Vagina (tissue), 2 donors: ENCODE measurements around the gene ASRGL1. TPM values are rescaled to one million over a fixed set of nuclear protein-coding genes. Genes with fewer than 3 reads are reported as not detected.
"Not testable (repeated sequence)": the region's sequence is repeated elsewhere in the genome, so short reads cannot be mapped to it uniquely, and the experiment has no call there.

Source experiments
- DNase-seq, 2 donors: peaks; one replicate each; pipeline ENCODE4 v3.0.0-alpha.2; 2017; ENCODE audit errors: extremely low spot score in 2 of 2
- H3K27ac ChIP-seq: fragments of 200-600 bp; sonication (generic); one replicate; pipeline ENCODE4 v1.5.1; 2019
- H3K27me3 ChIP-seq: fragments of 200-600 bp; sonication (generic); one replicate; pipeline ENCODE4 v1.5.1; 2019
- H3K36me3 ChIP-seq, 2 donors: fragments of 200-600 bp; sonication (generic); one replicate each; pipeline ENCODE4 v1.5.1; 2017 to 2019
- H3K4me1 ChIP-seq: fragments of 200-600 bp; sonication (generic); one replicate; pipeline ENCODE4 v1.5.1; 2019
- H3K4me3 ChIP-seq, 2 donors: fragments of 200-600 bp; sonication (generic); 1 replicate in 1 of 2; 2 replicates in 1 of 2; pipeline ENCODE4 v1.5.1; 2016 to 2019
- H3K9me3 ChIP-seq: fragments of 200-600 bp; sonication (generic); one replicate; pipeline ENCODE4 v1.5.1; 2019
- POLR2A ChIP-seq, 2 donors: fragments of 450-650 bp; IDR thresholded peaks; one replicate each; pipeline ENCODE4 v1.6.1; 2017; ENCODE audit warnings: antibody characterized with exemption in 2 of 2, mild to moderate bottlenecking in 2 of 2, moderate library complexity in 2 of 2
- POLR2AphosphoS5 ChIP-seq, 2 donors: sonication (generic); formaldehyde crosslinking; IDR thresholded peaks; one replicate each; pipeline ENCODE4 v1.9.0; 2017; ENCODE audit warnings: antibody characterized with exemption in 2 of 2, mild to moderate bottlenecking in 2 of 2, low read depth in 1 of 2; ENCODE audit not compliant: insufficient read depth in 1 of 2
- intact Hi-C: fragments of 100-400 bp; cut with DNase I; formaldehyde crosslinking; loops from one replicate; pipeline ENCODE4 v1.15.1; 2023
- total RNA-seq: library from RNA; depleted of rRNA; stranded (reverse); fragments of >200 nt; gene quantifications from one replicate; pipeline ENCODE4 v1.2.3, GENCODE V29; 2016
- TF ChIP-seq, protein P1 (sequence below), 3 experiments: fragments of 450-650 bp in 2 of 3; fragments of 200-600 bp in 1 of 3; sonication (generic) in 1 of 3; IDR thresholded peaks; one replicate each; pipeline ENCODE4 v1.5.1; 2017 to 2019; ENCODE audit warnings: antibody characterized with exemption in 3 of 3, mild to moderate bottlenecking in 2 of 3, moderate library complexity in 2 of 3

ASRGL1 gene
- total RNA-seq, 1 donor from 2014 or later, result 5.6 TPM

DNA sequence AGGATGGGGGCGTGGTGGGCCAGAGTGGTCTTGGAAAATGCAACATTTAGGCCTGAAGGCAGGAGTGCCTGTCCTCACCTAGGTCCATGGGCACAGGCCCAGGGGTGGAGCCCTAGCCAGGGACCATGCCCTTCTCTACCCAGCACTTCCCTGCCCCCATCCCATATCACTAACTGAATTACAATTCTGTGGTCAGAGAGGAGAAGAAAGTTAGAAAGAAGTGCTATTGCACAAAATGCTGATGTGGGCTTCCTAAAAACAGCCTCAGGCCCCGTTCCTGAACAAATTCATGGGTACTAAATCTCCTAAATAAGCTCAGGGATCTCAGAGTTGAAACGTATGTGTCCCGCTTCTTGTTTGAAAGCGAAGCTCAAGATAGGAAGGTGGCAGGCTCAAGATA lies 3.5 kb upstream of the ASRGL1 start:
- H3K4me1 ChIP-seq, result peaks cover 9% of the 10 kb centered on the region
- DNase-seq, result no peak
- intact Hi-C loops, result no loop called here
- H3K27me3 ChIP-seq, result no peaks in the 10 kb centered on the region
- H3K9me3 ChIP-seq, result no peaks in the 10 kb centered on the region
- no peak overlapping the region for H3K27ac ChIP-seq
- H3K4me3 ChIP-seq, result no peak overlapping the region
- TF ChIP-seq, protein P1, sequence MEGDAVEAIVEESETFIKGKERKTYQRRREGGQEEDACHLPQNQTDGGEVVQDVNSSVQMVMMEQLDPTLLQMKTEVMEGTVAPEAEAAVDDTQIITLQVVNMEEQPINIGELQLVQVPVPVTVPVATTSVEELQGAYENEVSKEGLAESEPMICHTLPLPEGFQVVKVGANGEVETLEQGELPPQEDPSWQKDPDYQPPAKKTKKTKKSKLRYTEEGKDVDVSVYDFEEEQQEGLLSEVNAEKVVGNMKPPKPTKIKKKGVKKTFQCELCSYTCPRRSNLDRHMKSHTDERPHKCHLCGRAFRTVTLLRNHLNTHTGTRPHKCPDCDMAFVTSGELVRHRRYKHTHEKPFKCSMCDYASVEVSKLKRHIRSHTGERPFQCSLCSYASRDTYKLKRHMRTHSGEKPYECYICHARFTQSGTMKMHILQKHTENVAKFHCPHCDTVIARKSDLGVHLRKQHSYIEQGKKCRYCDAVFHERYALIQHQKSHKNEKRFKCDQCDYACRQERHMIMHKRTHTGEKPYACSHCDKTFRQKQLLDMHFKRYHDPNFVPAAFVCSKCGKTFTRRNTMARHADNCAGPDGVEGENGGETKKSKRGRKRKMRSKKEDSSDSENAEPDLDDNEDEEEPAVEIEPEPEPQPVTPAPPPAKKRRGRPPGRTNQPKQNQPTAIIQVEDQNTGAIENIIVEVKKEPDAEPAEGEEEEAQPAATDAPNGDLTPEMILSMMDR (IDR thresholded peaks at IDR 0.05), result no peak
- TF ChIP-seq POLR2AphosphoS5 (IDR thresholded peaks at IDR 0.05; ENCODE audit: insufficient read depth in 1 of 2, low read depth in 1 of 2) (no peak), POLR2A (IDR thresholded peaks at IDR 0.05) (no peak)
- H3K36me3 ChIP-seq, result no peaks in the 10 kb centered on the region

GRCh38 chr11:62336949-62337302 lies 322 bp upstream of the ASRGL1 start:
- H3K4me1 ChIP-seq, H3K27ac ChIP-seq, DNase-seq, H3K36me3 ChIP-seq, intact Hi-C loops, H3K9me3 ChIP-seq, H3K27me3 ChIP-seq: not testable (repeated sequence)
- H3K4me3 ChIP-seq, result peak overlapping the region; percentile 57 to 78

GRCh38 chr11:62338218-62338617 lies 970 bp downstream of the ASRGL1 start:
- no peaks in the 10 kb centered on the region for H3K9me3 ChIP-seq
- H3K4me3 ChIP-seq, result peak overlapping the region; percentile 57 to 78
- no peaks in the 10 kb centered on the region for H3K27me3 ChIP-seq
- H3K27ac ChIP-seq, result peak overlapping the region; percentile 15
- peaks cover 9% of the 10 kb centered on the region for H3K4me1 ChIP-seq
- no peak for DNase-seq
- no peaks in the 10 kb centered on the region for H3K36me3 ChIP-seq
- TF ChIP-seq, protein P1 (IDR thresholded peaks at IDR 0.05), result no peak
- no peak for TF ChIP-seq POLR2AphosphoS5 (IDR thresholded peaks at IDR 0.05; ENCODE audit: insufficient read depth in 1 of 2, low read depth in 1 of 2)
- TF ChIP-seq POLR2A (IDR thresholded peaks at IDR 0.05), result no peak
- intact Hi-C loops, result no loop called here

DNA sequence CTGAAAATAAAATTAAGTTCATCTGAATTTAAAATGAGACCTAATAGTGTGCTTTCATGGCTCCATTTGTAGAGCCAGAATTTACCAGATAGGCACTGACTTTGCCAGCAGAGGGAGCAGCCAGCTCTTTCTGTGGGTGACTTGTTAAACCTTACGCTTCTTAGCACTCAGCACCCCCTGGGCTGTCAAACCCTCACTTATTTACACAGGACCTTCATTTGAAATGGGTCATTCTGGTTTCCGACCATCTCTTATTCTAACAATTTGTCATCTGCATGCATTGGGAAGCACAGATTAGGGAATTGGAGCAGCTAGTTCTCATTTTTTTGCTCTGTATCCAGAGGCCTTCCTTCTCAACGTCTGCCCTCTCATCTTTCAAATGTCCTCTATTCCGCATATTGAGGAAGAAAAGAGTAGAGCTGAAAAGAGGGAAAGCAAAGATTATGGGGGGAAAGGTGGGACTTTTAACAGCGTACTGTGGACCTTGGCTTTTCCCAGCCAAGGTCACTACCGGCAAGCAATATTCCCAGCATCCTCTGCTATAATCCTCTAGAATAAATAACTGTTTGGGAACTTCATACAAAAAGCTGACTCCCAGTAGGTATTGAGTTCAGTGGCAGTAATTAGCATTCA lies 3.1 kb downstream of the ASRGL1 start:
- no peaks in the 10 kb centered on the region for H3K9me3 ChIP-seq
- H3K27me3 ChIP-seq, result no peaks in the 10 kb centered on the region
- TF ChIP-seq, protein P1 (IDR thresholded peaks at IDR 0.05), result peak in 2 of 3 experiments; percentile 40 to 42
- no peak for TF ChIP-seq POLR2A (IDR thresholded peaks at IDR 0.05)
- no peak for DNase-seq
- no peak overlapping the region for H3K4me3 ChIP-seq
- H3K4me1 ChIP-seq, result peaks cover 9% of the 10 kb centered on the region
- intact Hi-C loops, result no loop called here
- H3K36me3 ChIP-seq, result no peaks in the 10 kb centered on the region
- no peak overlapping the region for H3K27ac ChIP-seq

- TF ChIP-seq POLR2A (IDR thresholded peaks at IDR 0.05) (no peak), POLR2AphosphoS5 (IDR thresholded peaks at IDR 0.05; ENCODE audit: insufficient read depth in 1 of 2, low read depth in 1 of 2) (no peak)
- TF ChIP-seq, protein P1 (IDR thresholded peaks at IDR 0.05), result no peak
- Histone ChIP-seq H3K27ac (no peak overlapping the region), H3K4me3 (no peak overlapping the region), H3K4me1 (peaks cover 9% of the 10 kb centered on the region), H3K9me3 (no peaks in the 10 kb centered on the region), H3K36me3 (no peaks in the 10 kb centered on the region), H3K27me3 (no peaks in the 10 kb centered on the region)
- no peak for DNase-seq
- intact Hi-C loops, result no loop called here
These were observed 4.3 kb downstream of the ASRGL1 start for GRCh38 chr11:62341588-62341987.

GRCh38 chr11:62343646-62344190 lies 6.5 kb downstream of the ASRGL1 start:
- H3K27ac ChIP-seq, H3K4me3 ChIP-seq, H3K4me1 ChIP-seq, H3K36me3 ChIP-seq, H3K9me3 ChIP-seq, intact Hi-C loops, H3K27me3 ChIP-seq, DNase-seq: not testable (repeated sequence)
